Calu3 (cell line): ENCODE data around the gene CENPB. TPM values are rescaled to one million over a fixed set of nuclear protein-coding genes. Genes with fewer than 3 reads are reported as not detected.

ENCODE experiments used
- BruUV-seq: library from RNA; stranded (reverse); fragments of 400-500 nt; replicated peaks from 2 replicates; lab custom pipeline; 2021; lab: Mats Ljungman, UMichigan
- CTCF ChIA-PET: fragments of 300-600 bp; sonication (Branson Sonifier 250); formaldehyde crosslinking; loops from one replicate; lab custom pipeline; 2022; ENCODE audit warnings: antibody characterized with exemption; lab: Charles Lee
- DNase-seq: peaks from one replicate; pipeline ENCODE4 v3.0.0; 2022
- H3K27ac Mint-ChIP-seq: one replicate; pipeline ENCODE4 v1.8.0; 2022; ENCODE audit warnings: mixed read lengths; ENCODE audit not compliant: unreplicated experiment
- H3K27me3 Mint-ChIP-seq: one replicate; pipeline ENCODE4 v1.8.0; 2022; ENCODE audit warnings: mixed read lengths; ENCODE audit not compliant: unreplicated experiment
- H3K36me3 Mint-ChIP-seq: one replicate; pipeline ENCODE4 v1.8.0; 2022; ENCODE audit warnings: mild to moderate bottlenecking, moderate library complexity, mixed read lengths; ENCODE audit not compliant: insufficient read depth, unreplicated experiment
- H3K4me1 Mint-ChIP-seq: one replicate; pipeline ENCODE4 v1.8.0; 2022; ENCODE audit warnings: mild to moderate bottlenecking, low read depth, mixed read lengths; ENCODE audit not compliant: unreplicated experiment
- H3K4me3 Mint-ChIP-seq: one replicate; pipeline ENCODE4 v1.8.0; 2022; ENCODE audit warnings: mild to moderate bottlenecking, low read depth, moderate library complexity, mixed read lengths; ENCODE audit not compliant: unreplicated experiment
- H3K9me3 Mint-ChIP-seq: one replicate; pipeline ENCODE4 v1.8.0; 2022; ENCODE audit warnings: low read depth, mixed read lengths; ENCODE audit not compliant: unreplicated experiment
- intact Hi-C: fragments of 100-400 bp; cut with micrococcal nuclease; formaldehyde crosslinking; loops from one replicate; pipeline ENCODE4 v1.10.0; 2022; ENCODE audit not compliant: unreplicated experiment
- total RNA-seq: library from RNA; stranded (reverse); gene quantifications from 2 replicates; pipeline ENCODE4 v1.2.3, GENCODE V29; 2022
- TF ChIP-seq, protein P1 (sequence below): fragments of 200-600 bp; IDR thresholded peaks from one replicate; pipeline ENCODE4 v1.8.0; 2022; ENCODE audit warnings: antibody characterized with exemption; ENCODE audit not compliant: unreplicated experiment

Gene CENPB
- total RNA-seq, 1 experiment from 2014 or later, result 44.9 TPM

DNA sequence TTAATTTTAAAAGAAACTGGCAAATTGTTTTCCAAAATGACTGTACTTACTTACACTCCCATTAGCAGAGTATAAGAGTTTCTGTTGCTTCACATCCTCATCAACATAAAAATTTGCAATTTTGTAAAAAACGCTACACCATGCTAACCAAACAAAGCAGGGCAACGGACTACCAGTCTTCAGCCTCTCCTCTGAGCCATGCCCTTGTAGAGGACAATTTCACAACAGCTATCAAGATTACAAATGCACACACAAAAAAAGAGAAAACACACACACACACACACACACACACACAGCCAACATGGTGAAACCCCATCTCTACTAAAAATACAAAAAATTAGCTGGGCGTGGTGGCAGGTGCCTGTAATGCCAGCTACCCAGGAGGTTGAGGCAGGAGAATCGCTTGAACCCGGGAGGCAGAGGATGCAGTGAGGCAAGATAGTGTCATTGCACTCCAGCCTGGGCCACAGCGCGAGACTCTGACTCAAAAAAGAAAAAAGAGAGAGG lies 14.9 kb downstream of the CENPB start:
- H3K27ac Mint-ChIP-seq, result no peak overlapping the region
- no peaks in the 10 kb centered on the region for H3K4me1 Mint-ChIP-seq
- H3K27me3 Mint-ChIP-seq, result no peaks in the 10 kb centered on the region
- no peak for DNase-seq
- no peak overlapping the region for H3K4me3 Mint-ChIP-seq
- TF ChIP-seq, protein P1, sequence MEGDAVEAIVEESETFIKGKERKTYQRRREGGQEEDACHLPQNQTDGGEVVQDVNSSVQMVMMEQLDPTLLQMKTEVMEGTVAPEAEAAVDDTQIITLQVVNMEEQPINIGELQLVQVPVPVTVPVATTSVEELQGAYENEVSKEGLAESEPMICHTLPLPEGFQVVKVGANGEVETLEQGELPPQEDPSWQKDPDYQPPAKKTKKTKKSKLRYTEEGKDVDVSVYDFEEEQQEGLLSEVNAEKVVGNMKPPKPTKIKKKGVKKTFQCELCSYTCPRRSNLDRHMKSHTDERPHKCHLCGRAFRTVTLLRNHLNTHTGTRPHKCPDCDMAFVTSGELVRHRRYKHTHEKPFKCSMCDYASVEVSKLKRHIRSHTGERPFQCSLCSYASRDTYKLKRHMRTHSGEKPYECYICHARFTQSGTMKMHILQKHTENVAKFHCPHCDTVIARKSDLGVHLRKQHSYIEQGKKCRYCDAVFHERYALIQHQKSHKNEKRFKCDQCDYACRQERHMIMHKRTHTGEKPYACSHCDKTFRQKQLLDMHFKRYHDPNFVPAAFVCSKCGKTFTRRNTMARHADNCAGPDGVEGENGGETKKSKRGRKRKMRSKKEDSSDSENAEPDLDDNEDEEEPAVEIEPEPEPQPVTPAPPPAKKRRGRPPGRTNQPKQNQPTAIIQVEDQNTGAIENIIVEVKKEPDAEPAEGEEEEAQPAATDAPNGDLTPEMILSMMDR, result no peak
- peaks cover 24% of the 10 kb centered on the region for H3K36me3 Mint-ChIP-seq
- CTCF ChIA-PET, result no interaction called here
- intact Hi-C loops, result no loop called here
- no peaks in the 10 kb centered on the region for H3K9me3 Mint-ChIP-seq
- BruUV-seq, result no TSS peak

DNA sequence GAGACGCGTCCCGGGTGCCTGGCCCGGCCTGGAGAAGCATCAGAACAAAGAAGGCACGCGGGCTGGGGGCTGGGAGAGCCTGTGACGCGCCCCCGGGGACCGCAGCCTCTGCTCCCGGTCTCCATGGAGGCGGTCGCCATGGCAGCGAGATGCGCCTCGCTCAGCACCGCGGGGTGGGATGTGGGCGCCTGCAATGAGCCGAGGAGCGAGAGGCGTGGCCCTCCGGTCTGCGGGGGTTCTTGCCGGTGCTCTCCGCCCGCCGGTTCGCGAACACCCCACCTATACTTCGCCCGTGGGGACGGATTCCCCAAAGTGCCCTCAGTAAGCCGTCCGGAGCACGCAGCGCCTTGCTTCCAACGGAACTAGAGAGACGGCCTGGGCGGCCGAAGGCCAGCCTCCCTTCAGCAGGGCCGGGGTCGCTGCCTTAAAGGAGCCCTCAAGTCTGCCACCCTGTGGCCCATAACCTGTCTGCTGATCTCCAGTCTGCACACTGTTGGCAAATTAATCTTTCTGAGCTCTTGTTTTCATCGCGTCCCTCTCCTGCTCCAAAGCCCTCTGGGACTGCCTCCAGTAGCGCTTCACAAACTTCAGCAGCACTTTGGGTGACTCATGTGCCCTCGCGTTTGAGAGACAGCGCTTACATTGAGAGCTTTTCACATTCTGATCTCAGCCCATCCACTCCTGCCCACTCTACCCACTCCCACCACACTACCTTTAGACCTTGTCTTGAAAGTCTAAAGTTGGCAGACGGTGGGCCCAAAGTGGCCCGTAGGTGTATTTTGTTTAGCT lies 18.0 kb downstream of the CENPB start:
- H3K36me3 Mint-ChIP-seq, result peaks cover 29% of the 10 kb centered on the region
- TF ChIP-seq, protein P1, result no peak
- CTCF ChIA-PET, result interaction anchor here (0.6 to 1.6 kb wide), 8 partner anchors 10 to 92 kb away, joined by 3 to 9 read pairs (median 4); partner anchors contain the start of genes AP5S1, CDC25B and SPEF1
- H3K4me1 Mint-ChIP-seq, result no peaks in the 10 kb centered on the region
- H3K4me3 Mint-ChIP-seq, result peak overlapping the region; percentile 78
- TSS peak; percentile 70 for BruUV-seq
- intact Hi-C loops, result no loop called here
- H3K9me3 Mint-ChIP-seq, result no peaks in the 10 kb centered on the region
- H3K27me3 Mint-ChIP-seq, result no peaks in the 10 kb centered on the region
- peak; percentile 60 for DNase-seq
- peak overlapping the region; percentile 67 for H3K27ac Mint-ChIP-seq

DNA sequence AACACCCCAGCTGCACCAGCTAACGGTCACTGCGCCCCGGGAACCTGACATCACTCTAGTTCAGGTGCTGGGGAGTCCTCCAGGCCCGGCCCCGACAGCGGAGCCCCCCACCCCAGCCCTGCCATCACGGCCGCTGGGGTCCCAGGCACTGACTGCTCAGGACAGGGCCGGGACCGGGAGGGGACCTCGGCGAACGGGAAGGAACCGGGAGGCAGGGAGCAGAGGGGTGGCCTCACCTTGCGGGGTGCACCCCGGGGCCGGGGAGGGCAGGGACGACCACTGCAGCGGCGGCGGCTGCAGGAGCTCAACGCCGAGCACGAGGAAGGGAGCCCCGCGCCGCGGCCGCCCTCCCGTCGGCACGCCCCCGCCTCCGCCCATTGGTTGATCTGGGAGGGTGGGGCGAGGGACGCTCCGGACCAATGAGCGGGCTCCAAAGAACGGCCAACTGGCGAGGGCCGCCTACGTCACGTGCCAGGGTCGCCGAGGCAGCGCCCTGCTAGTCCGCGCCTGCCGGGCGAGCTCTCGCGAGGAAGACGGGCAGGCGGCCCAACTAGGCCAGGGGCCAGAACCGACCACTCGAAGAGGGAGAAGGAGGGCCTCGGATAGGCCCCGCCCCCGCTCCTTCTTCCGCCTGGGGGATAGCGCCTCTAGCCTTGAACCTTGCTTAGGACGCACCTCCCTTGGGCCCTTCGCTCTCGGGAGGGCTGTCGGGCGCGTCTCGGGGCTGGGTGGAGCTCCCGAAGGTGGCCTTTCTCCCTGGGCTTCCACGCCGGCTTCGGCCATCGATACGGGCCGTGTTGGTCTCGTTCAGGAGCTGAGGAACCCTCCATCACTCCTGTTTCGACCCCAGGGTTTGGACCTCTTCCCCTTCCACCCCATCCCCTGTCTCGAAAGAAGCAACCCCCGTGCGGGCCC lies 18.9 kb downstream of the CENPB start, which contains the start of gene ADISSP:
Gene ADISSP, minus strand, starts transcription at position 327 of the 915 bp plus-strand sequence. CDS start 7,653 bp downstream, outside the sequence.
- no TSS peak for BruUV-seq
- Mint-ChIP-seq H3K4me1 (no peaks in the 10 kb centered on the region), H3K27ac (peak within 1 kb of the TSS; percentile 67), H3K27me3 (no peaks in the 10 kb centered on the region), H3K4me3 (peak within 1 kb of the TSS; percentile 78), H3K9me3 (no peaks in the 10 kb centered on the region), H3K36me3 (peaks cover 29% of the 10 kb centered on the region)
- DNase-seq, result peak; percentile 95
- intact Hi-C loops, result no loop called here
- CTCF ChIA-PET, result interaction anchor here (0.6 to 1.6 kb wide), 9 partner anchors 10 to 223 kb away, joined by 3 to 6 read pairs (median 4); partner anchors contain the start of genes AP5S1, CDC25B and SPEF1
- TF ChIP-seq, protein P1, result no peak

GRCh38 chr20:3767110-3767426 lies 19.5 kb downstream of the CENPB start:
- Mint-ChIP-seq H3K27me3 (no peaks in the 10 kb centered on the region), H3K9me3 (no peaks in the 10 kb centered on the region), H3K27ac (no peak overlapping the region), H3K4me1 (no peaks in the 10 kb centered on the region), H3K4me3 (peak overlapping the region; percentile 78), H3K36me3 (peaks cover 29% of the 10 kb centered on the region)
- intact Hi-C loops, result no loop called here
- CTCF ChIA-PET, result interaction anchor here (0.6 to 1.2 kb wide), 6 partner anchors 14 to 224 kb away, joined by 3 to 5 read pairs (median 4); partner anchors contain the start of genes AP5S1, CDC25B and SPEF1
- TF ChIP-seq, protein P1, result no peak
- DNase-seq, result no peak
- TSS peak; percentile 56 for BruUV-seq
